Limb (tissue), 2 donors: Measurements from ENCODE around the gene TSPAN12.
"Not testable (repeated sequence)": the region's sequence is repeated elsewhere in the genome, so short reads cannot be mapped to it uniquely, and the experiment has no call there.

ENCODE experiments used
- DNase-seq, 2 donors: peaks; one replicate each; pipeline ENCODE4 v3.0.0-alpha.2; 2016; ENCODE audit errors: extremely low spot score in 2 of 2

The TSPAN12 gene

GRCh38 chr7:120806669-120807068, 51.3 kb downstream of the TSPAN12 start:
- DNase-seq = no peak

GRCh38 chr7:120805636-120806388, 52.1 kb downstream of the TSPAN12 start:
- peak; percentile 67 to 69 for DNase-seq

GRCh38 chr7:120802751-120803150, 55.2 kb downstream of the TSPAN12 start:
- DNase-seq = no peak

- DNase-seq = no peak
These were observed 58.0 kb downstream of the TSPAN12 start for GRCh38 chr7:120799813-120800475.

- no peak for DNase-seq
These were observed 58.8 kb downstream of the TSPAN12 start for GRCh38 chr7:120799147-120799546.

- DNase-seq = no peak
These were observed 60.8 kb downstream of the TSPAN12 start for GRCh38 chr7:120797026-120797645.

- DNase-seq = no peak
These were observed 63.7 kb downstream of the TSPAN12 start for GRCh38 chr7:120794106-120794729.

GRCh38 chr7:120793213-120793936, 64.6 kb downstream of the TSPAN12 start:
- DNase-seq = no peak

GRCh38 chr7:120792861-120793130, 65.1 kb downstream of the TSPAN12 start:
- no peak for DNase-seq

GRCh38 chr7:120792091-120792860, 65.7 kb downstream of the TSPAN12 start:
- peak; percentile 41 to 82 for DNase-seq

- no peak for DNase-seq
These were observed 72.8 kb downstream of the TSPAN12 start for GRCh38 chr7:120785095-120785494.

- DNase-seq = no peak
These were observed 74.2 kb downstream of the TSPAN12 start for GRCh38 chr7:120783721-120784120.

GRCh38 chr7:120783273-120783672, 74.7 kb downstream of the TSPAN12 start:
- DNase-seq = no peak

GRCh38 chr7:120781924-120782323, 76.0 kb downstream of the TSPAN12 start:
- not testable (repeated sequence) for DNase-seq

- no peak for DNase-seq
These were observed 77.0 kb downstream of the TSPAN12 start for GRCh38 chr7:120780938-120781337.

- not testable (repeated sequence) for DNase-seq
These were observed 77.5 kb downstream of the TSPAN12 start for GRCh38 chr7:120780451-120780850.

GRCh38 chr7:120779078-120779477, 78.9 kb downstream of the TSPAN12 start:
- DNase-seq = not testable (repeated sequence)

- no peak for DNase-seq
These were observed 82.2 kb downstream of the TSPAN12 start for GRCh38 chr7:120775755-120776154.

GRCh38 chr7:120774481-120774880, 83.5 kb downstream of the TSPAN12 start:
- DNase-seq = no peak

- no peak for DNase-seq
These were observed 87.7 kb downstream of the TSPAN12 start for GRCh38 chr7:120770206-120770605.

- DNase-seq = no peak
These were observed 97.1 kb downstream of the TSPAN12 start for GRCh38 chr7:120760851-120761250.
